DMS114 treated with DMSO at 0.1 percent for 48 hours (cell line): Measurements from ENCODE around the gene MMP14.
"Not testable (repeated sequence)": the region's sequence is repeated elsewhere in the genome, so short reads cannot be mapped to it uniquely, and the experiment has no call there.

Experiments used
- DNase-seq: peaks from one replicate; lab custom pipeline; 2025; ENCODE audit not compliant: unreplicated experiment; lab: John Stamatoyannopoulos, UW

MMP14 gene

DNA sequence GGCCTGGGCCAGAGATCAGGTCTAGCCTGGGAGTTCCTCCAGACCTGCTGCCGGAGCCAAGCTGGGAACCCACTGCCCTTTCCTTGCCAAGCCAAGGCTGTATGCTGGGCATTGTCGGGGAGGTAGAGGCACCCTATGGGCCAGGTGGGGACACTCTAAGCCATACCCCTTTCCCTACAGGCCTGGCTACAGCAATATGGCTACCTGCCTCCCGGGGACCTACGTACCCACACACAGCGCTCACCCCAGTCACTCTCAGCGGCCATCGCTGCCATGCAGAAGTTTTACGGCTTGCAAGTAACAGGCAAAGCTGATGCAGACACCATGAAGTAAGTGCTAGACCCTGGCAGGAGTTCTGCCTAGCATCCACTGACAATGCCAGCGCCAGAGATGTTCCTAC lies 4.9 kb downstream of the MMP14 start:
- no peak for DNase-seq

DNA sequence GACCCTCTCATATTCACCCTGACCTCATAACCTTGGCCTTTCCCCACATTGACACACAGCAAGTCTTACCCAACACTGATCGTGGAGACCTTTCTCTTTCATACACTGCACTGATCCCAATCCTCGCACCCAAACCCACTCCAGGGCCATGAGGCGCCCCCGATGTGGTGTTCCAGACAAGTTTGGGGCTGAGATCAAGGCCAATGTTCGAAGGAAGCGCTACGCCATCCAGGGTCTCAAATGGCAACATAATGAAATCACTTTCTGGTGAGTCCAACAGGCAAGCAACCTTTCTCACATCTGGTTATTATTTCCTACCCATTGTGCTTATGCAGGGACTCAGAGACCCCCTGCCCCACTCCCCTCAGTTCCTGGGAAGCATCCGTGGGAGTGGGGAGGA lies 5.4 kb downstream of the MMP14 start:
- no peak for DNase-seq

DNA sequence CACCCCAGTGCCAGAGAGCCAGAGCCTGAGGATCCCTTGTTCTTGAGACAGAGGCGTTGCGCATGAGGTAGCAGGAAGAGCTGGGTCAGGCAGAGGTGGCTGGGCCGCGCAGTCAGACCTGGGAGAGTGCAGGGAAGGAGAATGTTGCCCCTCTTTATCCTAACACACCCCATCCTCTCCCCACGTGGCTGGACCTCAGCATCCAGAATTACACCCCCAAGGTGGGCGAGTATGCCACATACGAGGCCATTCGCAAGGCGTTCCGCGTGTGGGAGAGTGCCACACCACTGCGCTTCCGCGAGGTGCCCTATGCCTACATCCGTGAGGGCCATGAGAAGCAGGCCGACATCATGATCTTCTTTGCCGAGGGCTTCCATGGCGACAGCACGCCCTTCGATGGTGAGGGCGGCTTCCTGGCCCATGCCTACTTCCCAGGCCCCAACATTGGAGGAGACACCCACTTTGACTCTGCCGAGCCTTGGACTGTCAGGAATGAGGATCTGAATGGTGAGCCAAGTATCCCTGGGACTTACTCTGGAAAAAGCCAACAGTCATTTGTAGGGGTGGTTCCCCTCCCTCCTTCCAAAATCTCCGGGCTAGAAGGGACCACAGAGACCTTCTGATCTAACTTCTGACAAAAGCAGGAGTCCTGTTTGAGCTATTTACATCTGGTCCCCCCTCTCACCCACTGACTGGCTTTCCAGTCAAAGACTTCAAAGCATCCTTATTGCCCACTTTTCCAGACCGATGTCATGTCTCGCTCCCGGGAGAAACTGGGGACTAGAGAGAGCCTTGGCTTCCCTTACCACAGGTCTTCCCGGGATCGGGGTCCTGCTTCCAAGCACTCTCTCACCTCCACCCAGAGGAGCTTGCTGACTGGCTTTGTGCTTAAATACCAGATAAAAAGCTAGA lies 6.1 kb downstream of the MMP14 start:
- DNase-seq: no peak

DNA sequence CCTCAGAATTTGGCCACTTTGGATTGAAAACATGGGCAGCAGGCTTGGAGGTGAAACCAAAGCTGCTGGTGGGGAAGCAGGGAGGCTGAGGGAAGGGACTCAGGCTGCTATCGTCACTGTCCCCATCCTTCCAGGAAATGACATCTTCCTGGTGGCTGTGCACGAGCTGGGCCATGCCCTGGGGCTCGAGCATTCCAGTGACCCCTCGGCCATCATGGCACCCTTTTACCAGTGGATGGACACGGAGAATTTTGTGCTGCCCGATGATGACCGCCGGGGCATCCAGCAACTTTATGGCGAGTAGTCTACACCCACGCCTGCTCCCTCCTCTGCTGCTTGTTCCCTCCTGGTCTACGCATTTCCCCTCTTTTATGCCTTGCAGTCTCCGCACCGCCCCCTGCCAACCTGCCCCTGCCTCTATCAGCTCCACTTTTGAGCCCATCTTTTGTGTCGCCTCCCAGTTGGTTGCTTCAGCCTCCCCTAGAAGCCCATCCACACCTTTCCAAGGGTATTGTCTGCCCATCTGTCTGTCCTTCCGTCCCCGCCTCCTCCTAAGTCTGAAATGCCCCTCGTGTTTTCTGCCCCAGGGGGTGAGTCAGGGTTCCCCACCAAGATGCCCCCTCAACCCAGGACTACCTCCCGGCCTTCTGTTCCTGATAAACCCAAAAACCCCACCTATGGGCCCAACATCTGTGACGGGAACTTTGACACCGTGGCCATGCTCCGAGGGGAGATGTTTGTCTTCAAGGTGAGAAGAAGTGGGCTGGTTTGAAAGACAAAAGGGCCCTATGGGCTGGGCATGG lies 6.9 kb downstream of the MMP14 start:
- no peak for DNase-seq

DNA sequence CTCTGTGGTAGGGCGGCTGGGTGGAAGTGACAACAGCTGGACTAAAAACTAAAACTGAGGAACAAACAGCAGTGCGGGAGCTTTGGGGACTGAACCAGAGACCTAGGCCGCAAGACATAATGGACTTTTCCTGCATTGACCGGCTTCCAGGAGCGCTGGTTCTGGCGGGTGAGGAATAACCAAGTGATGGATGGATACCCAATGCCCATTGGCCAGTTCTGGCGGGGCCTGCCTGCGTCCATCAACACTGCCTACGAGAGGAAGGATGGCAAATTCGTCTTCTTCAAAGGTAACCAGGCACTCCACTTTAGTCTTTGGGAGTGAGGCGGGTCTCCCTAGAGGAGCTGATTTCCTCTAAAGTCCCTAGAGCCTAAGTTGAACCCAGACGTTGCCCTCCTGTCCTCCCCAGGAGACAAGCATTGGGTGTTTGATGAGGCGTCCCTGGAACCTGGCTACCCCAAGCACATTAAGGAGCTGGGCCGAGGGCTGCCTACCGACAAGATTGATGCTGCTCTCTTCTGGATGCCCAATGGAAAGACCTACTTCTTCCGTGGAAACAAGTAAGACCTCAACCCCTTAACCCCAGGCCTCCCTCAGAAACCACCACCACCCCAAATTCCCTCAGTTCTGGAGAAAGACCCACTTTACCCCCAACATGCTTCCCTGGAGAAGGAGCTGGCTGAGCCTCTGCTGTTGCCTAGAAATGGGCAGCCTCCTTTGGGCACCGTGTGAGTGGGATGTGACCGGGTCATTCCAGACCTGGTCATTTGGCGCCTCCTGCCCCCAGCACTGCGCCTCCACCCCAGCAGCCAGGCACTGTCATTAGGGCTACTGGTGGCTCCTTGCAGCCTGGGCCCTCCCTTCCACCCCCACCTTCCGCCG lies 8.1 kb downstream of the MMP14 start:
- no peak for DNase-seq

DNA sequence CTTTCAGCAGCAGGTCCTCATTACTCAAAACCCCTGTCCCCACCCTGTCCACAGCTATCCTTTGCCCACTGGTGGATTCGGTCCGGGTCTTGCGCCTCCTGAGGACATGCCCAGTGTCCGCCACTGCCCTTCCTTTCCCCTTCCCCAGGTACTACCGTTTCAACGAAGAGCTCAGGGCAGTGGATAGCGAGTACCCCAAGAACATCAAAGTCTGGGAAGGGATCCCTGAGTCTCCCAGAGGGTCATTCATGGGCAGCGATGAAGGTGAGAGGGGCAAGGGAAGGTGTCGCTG lies 8.7 kb downstream of the MMP14 start:
- DNase-seq: no peak

DNA sequence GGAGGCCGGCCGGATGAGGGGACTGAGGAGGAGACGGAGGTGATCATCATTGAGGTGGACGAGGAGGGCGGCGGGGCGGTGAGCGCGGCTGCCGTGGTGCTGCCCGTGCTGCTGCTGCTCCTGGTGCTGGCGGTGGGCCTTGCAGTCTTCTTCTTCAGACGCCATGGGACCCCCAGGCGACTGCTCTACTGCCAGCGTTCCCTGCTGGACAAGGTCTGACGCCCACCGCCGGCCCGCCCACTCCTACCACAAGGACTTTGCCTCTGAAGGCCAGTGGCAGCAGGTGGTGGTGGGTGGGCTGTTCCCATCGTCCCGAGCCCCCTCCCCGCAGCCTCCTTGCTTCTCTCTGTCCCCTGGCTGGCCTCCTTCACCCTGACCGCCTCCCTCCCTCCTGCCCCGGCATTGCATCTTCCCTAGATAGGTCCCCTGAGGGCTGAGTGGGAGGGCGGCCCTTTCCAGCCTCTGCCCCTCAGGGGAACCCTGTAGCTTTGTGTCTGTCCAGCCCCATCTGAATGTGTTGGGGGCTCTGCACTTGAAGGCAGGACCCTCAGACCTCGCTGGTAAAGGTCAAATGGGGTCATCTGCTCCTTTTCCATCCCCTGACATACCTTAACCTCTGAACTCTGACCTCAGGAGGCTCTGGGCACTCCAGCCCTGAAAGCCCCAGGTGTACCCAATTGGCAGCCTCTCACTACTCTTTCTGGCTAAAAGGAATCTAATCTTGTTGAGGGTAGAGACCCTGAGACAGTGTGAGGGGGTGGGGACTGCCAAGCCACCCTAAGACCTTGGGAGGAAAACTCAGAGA lies 9.6 kb downstream of the MMP14 start:
- DNase-seq: no peak

DNA sequence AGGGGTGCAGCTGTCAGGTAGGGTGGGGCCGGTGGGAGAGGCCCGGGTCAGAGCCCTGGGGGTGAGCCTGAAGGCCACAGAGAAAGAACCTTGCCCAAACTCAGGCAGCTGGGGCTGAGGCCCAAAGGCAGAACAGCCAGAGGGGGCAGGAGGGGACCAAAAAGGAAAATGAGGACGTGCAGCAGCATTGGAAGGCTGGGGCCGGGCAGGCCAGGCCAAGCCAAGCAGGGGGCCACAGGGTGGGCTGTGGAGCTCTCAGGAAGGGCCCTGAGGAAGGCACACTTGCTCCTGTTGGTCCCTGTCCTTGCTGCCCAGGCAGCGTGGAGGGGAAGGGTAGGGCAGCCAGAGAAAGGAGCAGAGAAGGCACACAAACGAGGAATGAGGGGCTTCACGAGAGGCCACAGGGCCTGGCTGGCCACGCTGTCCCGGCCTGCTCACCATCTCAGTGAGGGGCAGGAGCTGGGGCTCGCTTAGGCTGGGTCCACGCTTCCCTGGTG lies 10.5 kb downstream of the MMP14 start:
- DNase-seq: no peak

DNA sequence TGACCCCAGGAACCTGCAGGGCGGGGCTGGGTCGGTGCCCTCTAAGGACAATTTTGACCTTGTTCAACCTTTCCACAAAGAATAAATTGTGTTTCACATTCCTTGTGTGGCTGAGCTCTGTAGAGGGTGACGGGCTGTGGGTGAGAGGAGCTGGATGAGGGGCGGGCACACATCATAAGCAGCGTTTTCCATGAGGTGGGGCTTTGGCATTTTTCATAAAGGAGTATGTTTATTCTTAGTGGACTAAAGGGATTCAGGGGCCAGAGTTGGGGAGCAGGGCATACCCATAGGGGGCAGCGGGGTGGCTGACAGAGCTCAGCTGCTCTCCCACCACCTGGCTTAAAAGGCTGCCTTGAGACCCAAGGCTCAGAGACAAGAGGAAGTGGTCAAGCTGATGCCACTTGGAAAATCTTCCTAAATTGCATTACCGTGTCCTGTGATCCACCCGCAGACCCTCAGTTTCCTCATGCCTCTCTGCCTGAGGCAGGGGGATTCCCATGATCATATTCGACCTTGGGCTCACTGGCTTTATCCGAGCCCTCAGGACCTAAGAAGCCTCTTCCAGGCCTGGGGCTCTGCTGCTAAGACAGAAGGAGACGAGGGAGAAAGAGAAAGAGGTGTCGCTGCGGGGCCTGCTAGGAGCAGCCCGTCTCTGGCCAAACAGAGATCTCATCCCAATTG lies 11.4 kb downstream of the MMP14 start:
- no peak for DNase-seq

DNA sequence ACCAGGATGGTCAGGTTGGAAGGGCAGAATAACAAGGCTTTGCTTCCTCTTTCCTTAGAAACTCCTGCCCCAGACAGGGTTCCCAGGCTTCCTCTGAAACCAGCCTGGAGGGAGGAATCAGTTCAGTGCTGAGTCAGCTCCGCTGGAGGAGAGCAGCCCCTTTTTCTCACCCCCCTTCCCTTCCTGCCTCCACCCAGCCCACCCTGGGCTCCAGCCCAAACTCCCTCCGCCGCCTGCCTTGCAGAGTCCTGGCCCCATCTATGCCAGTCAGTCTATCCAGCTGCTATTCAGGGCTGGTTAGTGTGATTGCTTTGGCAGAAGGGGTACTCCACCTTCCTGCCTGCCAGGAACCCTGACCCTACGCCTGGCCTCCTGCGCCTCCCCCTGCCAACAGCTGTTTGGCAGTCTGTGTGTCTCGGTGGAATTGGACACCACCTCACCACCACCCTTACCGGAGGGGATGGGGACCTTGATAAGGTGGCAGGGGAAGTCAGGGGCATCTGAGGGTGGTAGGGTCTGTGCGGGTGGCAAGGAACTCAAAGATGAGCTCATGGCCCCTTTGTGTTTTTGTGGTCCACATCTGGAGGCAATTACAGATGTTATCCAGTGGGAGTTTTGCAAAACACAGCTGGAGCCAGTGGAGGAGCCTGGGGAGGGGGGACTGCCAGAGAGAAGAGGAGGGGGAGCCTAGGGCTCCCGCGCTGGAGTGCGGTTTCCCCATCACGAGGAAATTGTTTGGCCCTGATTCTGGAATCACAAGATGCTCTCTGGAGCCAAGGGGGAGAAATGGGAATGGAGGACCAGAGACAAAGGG lies 12.2 kb downstream of the MMP14 start:
- DNase-seq: no peak

DNA sequence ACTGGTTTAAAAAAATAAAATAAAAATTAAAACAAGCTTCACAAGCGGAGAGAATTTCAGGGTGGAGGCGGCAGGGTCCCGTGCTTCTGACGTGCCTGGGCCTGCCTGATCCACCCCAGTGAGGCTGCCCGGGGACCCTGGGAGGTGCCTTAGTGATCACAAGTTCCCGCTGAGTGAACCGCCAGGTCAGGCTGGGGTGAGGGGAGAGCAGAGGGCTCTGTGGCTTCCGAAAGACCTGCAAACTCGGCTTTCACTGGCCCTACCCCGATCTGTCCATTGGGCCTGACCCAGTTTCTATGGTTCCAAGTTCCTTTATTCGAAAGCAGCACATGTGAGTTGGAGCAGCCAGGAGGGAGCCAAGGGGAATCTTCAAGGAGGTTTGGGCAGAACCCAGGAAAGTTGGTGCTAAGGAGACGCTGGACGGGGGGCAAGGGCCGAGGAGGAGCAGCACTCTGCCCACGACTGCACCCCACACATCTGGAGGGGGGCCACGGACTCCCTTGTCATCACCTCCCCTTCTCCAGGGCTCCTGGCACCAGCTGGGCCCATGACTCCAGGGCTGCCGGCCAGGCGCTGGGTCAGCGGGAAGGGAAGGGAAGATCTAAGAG lies 12.9 kb downstream of the MMP14 start:
- DNase-seq: no peak

DNA sequence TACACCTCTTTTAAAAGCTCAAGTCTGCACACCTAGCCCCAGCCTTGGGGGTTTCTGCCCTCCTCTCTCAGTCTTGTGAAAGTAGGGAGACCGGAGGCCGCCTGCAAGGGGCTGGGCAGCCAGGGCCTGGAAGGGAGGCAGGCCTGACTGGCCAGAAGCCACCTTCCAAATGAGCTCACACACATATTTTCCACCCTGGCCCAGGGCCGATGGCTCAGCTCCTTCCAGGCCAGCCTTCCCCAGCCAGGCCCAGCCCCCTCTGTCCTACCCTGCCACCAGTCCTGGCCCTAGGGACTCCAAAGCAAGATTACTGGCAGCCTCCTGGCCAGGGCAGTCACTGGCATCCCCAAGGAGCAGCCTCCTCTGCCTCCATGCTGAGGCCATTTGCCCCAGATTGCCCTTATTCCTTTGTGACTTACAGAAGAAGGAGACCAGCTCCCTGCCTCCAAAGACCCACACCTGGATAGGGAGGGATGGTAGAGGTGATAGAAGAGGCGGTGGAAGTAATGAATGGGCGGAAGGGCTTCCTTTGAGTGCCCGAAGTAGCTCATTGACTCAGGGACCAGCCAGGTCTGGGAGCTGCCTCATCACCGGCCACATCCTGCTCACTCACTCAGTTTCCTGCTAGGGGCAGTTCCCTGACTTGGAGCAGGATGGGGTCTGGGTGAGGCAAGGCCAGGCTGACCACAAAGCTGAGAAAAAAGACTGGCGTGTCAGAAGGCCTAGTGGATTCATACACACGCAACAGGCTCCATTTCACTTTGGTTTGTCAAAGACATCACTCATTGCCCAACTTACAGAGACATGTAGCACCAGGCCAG lies 14.8 kb downstream of the MMP14 start:
- DNase-seq: no peak

DNA sequence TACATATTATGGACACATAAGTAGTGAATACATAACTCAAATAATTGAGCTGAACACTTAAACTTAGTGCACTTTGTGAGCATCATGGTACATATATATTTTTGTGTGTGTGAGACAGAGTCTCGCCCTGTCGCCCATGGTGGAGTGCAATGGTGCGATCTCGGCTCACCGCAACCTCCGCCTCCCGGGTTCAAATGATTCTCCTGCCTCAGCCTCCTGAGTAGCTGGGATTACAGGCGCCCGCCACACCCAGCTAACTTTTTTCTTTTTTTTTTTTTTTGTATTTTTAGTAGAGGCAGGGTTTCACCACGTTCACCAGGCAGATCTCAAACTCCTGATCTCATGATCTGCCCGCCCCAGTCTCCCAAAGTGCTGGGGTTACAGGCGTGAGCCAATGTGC lies 15.8 kb downstream of the MMP14 start:
- not testable (repeated sequence) for DNase-seq

DNA sequence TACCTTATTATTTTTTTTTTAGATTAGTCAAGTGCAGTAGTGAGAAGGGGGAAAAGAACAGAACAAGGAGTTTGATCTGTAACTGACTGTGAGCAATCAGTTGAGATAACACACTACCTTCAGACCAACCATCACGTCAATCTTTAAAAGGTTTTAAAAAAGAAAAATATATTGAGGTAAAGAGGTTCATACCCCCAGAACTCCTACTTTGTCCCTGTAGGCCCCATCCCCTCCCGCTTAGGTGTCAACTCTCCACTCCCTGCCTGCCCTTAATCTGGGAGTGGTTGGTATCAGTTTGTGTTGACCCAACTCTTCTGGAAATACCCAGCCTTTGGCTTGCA lies 16.2 kb downstream of the MMP14 start:
- no peak for DNase-seq

DNA sequence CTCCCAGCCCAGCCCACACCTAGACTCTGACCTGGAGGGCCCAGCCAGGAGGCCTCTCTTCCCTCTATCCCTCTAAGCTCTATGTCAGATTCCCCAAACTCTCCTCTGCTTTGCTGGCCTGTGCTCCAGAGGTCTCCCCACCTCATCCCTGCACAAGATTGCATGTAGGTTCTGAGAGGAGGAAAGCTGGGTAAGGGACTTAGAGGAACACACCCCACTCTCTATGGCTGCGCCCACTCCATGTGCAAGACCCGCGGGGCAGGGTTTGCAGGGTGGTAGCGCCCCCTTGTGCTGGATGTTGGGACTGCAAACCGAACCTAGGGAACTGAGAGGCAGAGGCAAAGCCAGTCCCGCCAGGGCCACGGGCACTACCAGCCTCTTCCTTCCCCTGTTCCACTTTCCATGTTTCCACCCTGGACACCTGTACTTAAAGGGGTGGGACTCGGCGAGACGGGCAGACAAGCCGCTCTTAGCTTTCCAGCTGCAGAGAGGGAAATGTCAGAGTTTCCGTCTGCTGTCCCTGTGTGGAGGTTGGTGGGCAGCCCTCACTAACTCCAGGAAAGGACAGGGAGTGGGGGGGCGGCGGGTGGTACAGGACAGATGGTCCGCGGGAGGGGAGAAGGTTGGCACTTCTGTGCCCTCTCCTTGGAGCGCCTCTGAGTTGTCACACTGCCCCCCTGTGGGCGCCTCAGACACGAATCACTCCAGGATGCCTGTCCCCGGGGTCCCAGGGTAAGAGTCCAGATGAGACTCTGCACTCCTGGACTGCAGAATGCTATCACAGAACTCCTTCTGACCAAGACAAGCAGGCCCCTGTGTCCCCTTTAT lies 16.8 kb downstream of the MMP14 start:
- peak; percentile 43 for DNase-seq

DNA sequence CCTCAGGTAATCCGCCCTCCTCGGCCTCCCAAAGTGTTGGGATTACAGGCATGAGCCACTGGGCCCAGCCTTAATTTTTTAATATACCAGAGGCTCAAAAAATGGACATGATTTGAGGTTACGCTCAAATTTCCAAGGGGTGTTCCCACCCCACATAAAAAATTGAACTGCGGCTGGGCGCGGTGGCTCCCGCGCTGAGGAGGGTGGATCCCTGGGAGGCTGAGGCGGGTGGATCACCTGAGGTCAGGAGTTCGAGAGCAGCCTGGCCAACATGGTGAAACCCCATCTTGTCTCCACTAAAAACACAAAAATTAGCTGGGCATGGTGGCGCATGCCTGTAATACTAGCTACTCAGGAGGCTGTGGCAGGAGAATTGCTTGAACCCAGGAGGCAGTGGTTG lies 17.9 kb downstream of the MMP14 start:
- DNase-seq: not testable (repeated sequence)
